ENCODE measurements around the gene TEKTIP1. TPM values are rescaled to one million over a fixed set of nuclear protein-coding genes. Genes with fewer than 3 reads are reported as not detected.

TEKTIP1 gene
- total RNA-seq, 1 experiment from 2014 or later: 1.3 TPM

- Histone ChIP-seq H4K8ac (replicated peaks; ENCODE audit: insufficient read length, low read depth, low read length) (no peak overlapping the region), H2AFZ (ENCODE audit: low read length) (no peak overlapping the region), H2BK5ac (ENCODE audit: insufficient read length, low read length) (no peak overlapping the region), H3K9ac (ENCODE audit: extremely low read depth, insufficient read length, low read length) (no peak overlapping the region), H3K27me3 (ENCODE audit: insufficient read depth, low read length) (no peaks in the 10 kb centered on the region), H2BK12ac (ENCODE audit: insufficient read length, low read depth, low read length) (no peak overlapping the region), H3K23me2 (ENCODE audit: insufficient read length, low read depth, low read length, poor library complexity, severe bottlenecking) (no peaks in the 10 kb centered on the region), H3K56ac (ENCODE audit: insufficient read length, low read depth, low read length) (no peak overlapping the region), H3K9me3 (ENCODE audit: control insufficient read depth, low read depth, low read length) (no peaks in the 10 kb centered on the region), H3K4ac (ENCODE audit: low read depth, low read length) (no peak overlapping the region), H3K27ac (ENCODE audit: insufficient read length, low read depth, low read length) (no peak overlapping the region), H3K4me2 (ENCODE audit: insufficient read depth, insufficient read length, low read length) (no peak overlapping the region), H3T11ph (ENCODE audit: low read length) (no peak overlapping the region), H3K4me1 (ENCODE audit: insufficient read depth, low read length) (peaks cover 3% of the 10 kb centered on the region; the same call in 1 of the 2 replicates), H3K79me2 (ENCODE audit: insufficient read depth, low read length) (peaks cover 1% of the 10 kb centered on the region; the same call in 1 of the 2 replicates), H3K79me1 (ENCODE audit: insufficient read depth, low read depth, low read length, poor library complexity, severe bottlenecking) (no peaks in the 10 kb centered on the region), H4K20me1 (ENCODE audit: control insufficient read depth, insufficient read depth, insufficient read length) (no peaks in the 10 kb centered on the region), H3K18ac (ENCODE audit: insufficient read length, low read depth, low read length) (no peak overlapping the region), H3K14ac (ENCODE audit: insufficient read depth, low read length) (no peak overlapping the region), H4K5ac (ENCODE audit: insufficient read length, low read depth, low read length) (no peak overlapping the region), H3K23ac (ENCODE audit: insufficient read length, low read depth, low read length) (no peak overlapping the region), H2BK20ac (ENCODE audit: low read depth, low read length, poor library complexity, severe bottlenecking) (no peak overlapping the region), H4K91ac (ENCODE audit: insufficient read length, low read depth, low read length) (no peak overlapping the region), H2AK5ac (ENCODE audit: insufficient read length, low read length) (no peak overlapping the region), H2BK120ac (ENCODE audit: low read depth, low read length, poor library complexity, severe bottlenecking) (no peak overlapping the region), H2BK15ac (ENCODE audit: low read depth, low read length) (no peak overlapping the region)
- DNase-seq: no peak
- no CpG with 5 or more reads among the region's 15 CpGs for WGBS (ENCODE audit: extremely low coverage, insufficient read length, low lambda C conversion rate)
- Mint-ChIP-seq H3K27me3 (ENCODE audit: low read depth) (no peaks in the 10 kb centered on the region; the same call in 1 of the 2 replicates), H3K4me1 (peaks cover 36 to 45% of the 10 kb centered on the region in 2 experiments), H3K27ac (peak overlapping the region; percentile 7 to 61 (median 44); a peak in 2 of 7 replicates), H3K9me3 (no peaks in the 10 kb centered on the region; a peak in 1 of 5 replicates), H3K4me3 (no peak overlapping the region), H3K36me3 (ENCODE audit: insufficient read depth in 1 of 3, low read depth in 3 of 3) (peaks cover 2 to 9% (median 7%) of the 10 kb centered on the region in 3 experiments; a peak in 5 of 7 replicates)
- TF ChIP-seq CTCF (conservative IDR thresholded peaks at IDR 0.05): no peak
Observed at GRCh38 chr19:3516675-3517207, 22.2 kb upstream of the TEKTIP1 start.
